ENCODE data around the gene TSPAN9.

Gene TSPAN9

GRCh38 chr12:3326850-3327780, 249.9 kb downstream of the TSPAN9 start:
- Mint-ChIP-seq H3K36me3 (ENCODE audit: low read depth) (no peaks in the 10 kb centered on the region), H3K4me1 (no peaks in the 10 kb centered on the region), H3K27me3 (ENCODE audit: low read depth) (peaks cover 14% of the 10 kb centered on the region), H3K27ac (no peak overlapping the region), H3K4me3 (no peak overlapping the region), H3K9me3 (no peaks in the 10 kb centered on the region)
- TF ChIP-seq, protein P1, sequence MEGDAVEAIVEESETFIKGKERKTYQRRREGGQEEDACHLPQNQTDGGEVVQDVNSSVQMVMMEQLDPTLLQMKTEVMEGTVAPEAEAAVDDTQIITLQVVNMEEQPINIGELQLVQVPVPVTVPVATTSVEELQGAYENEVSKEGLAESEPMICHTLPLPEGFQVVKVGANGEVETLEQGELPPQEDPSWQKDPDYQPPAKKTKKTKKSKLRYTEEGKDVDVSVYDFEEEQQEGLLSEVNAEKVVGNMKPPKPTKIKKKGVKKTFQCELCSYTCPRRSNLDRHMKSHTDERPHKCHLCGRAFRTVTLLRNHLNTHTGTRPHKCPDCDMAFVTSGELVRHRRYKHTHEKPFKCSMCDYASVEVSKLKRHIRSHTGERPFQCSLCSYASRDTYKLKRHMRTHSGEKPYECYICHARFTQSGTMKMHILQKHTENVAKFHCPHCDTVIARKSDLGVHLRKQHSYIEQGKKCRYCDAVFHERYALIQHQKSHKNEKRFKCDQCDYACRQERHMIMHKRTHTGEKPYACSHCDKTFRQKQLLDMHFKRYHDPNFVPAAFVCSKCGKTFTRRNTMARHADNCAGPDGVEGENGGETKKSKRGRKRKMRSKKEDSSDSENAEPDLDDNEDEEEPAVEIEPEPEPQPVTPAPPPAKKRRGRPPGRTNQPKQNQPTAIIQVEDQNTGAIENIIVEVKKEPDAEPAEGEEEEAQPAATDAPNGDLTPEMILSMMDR (IDR thresholded peaks at IDR 0.05; ENCODE audit: unreplicated experiment in 3 of 3): no peak

- Mint-ChIP-seq H3K4me1 (no peaks in the 10 kb centered on the region), H3K27me3 (ENCODE audit: low read depth) (peaks cover 13% of the 10 kb centered on the region), H3K36me3 (ENCODE audit: low read depth) (no peaks in the 10 kb centered on the region), H3K9me3 (no peaks in the 10 kb centered on the region), H3K27ac (no peak overlapping the region), H3K4me3 (no peak overlapping the region)
- TF ChIP-seq, protein P1 (IDR thresholded peaks at IDR 0.05; ENCODE audit: unreplicated experiment in 3 of 3): no peak
These were observed 250.9 kb downstream of the TSPAN9 start for GRCh38 chr12:3328081-3328480.

- TF ChIP-seq, protein P1 (IDR thresholded peaks at IDR 0.05; ENCODE audit: unreplicated experiment in 3 of 3): no peak
- Mint-ChIP-seq H3K27me3 (ENCODE audit: low read depth) (peaks cover 12% of the 10 kb centered on the region), H3K4me3 (no peak overlapping the region), H3K27ac (no peak overlapping the region), H3K36me3 (ENCODE audit: low read depth) (no peaks in the 10 kb centered on the region), H3K4me1 (no peaks in the 10 kb centered on the region), H3K9me3 (no peaks in the 10 kb centered on the region)
These were observed 251.4 kb downstream of the TSPAN9 start for GRCh38 chr12:3328571-3328970.

DNA sequence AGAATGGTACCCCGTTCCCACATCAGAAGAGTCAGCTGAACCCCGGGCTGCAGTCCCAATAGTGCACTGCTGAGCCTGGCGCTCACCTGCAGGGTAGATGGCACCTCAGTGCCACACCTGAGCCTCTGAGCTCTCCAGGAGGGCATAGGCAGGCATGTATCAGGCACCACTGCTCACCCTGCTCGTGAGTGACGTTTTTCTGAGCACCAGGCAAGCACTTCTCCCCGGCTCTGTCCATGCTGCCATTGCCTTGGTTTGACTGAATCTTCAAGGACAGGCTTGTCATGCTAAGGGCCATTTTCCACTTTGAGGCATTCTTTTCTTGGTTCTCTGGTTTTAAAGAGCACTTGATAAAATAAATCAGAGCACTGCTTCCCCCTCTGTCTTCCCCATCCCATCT, 252.2 kb downstream of the TSPAN9 start:
- TF ChIP-seq, protein P1 (IDR thresholded peaks at IDR 0.05; ENCODE audit: unreplicated experiment in 3 of 3): no peak
- Mint-ChIP-seq H3K36me3 (ENCODE audit: low read depth) (no peaks in the 10 kb centered on the region), H3K4me1 (no peaks in the 10 kb centered on the region), H3K9me3 (no peaks in the 10 kb centered on the region), H3K27me3 (ENCODE audit: low read depth) (peaks cover 12% of the 10 kb centered on the region), H3K4me3 (no peak overlapping the region), H3K27ac (no peak overlapping the region)

- Mint-ChIP-seq H3K4me1 (no peaks in the 10 kb centered on the region), H3K27ac (no peak overlapping the region), H3K27me3 (ENCODE audit: low read depth) (peaks cover 17% of the 10 kb centered on the region), H3K36me3 (ENCODE audit: low read depth) (no peaks in the 10 kb centered on the region), H3K9me3 (no peaks in the 10 kb centered on the region), H3K4me3 (no peak overlapping the region)
- TF ChIP-seq, protein P1 (IDR thresholded peaks at IDR 0.05; ENCODE audit: unreplicated experiment in 3 of 3): no peak
These were observed 253.9 kb downstream of the TSPAN9 start for GRCh38 chr12:3330976-3331510.
